Measurements from ENCODE around the gene TMEM69.

GRCh38 chr1:45659222-45659621, 28.8 kb upstream of the TMEM69 start:
- TF ChIP-seq CTCF (IDR thresholded peaks at IDR 0.05) (no peak), POLR2A (IDR thresholded peaks at IDR 0.05) (no peak)
